GM12891 (cell line): ENCODE measurements around the gene DOCK10.
A peak's percentile ranks its signal among the peaks of the same experiment; 100 is the strongest.

Experiments used
- PAX5 ChIP-seq: IDR thresholded peaks from 2 replicates; pipeline ENCODE4 v1.6.1; 2011; ENCODE audit warnings: low read length, moderate library complexity, mild to moderate bottlenecking; ENCODE audit not compliant: insufficient read depth, severe bottlenecking
- POLR2A ChIP-seq: IDR thresholded peaks from 2 replicates; pipeline ENCODE4 v1.6.1; 2011; ENCODE audit warnings: low read depth, low read length, control low read depth
- POLR2AphosphoS5 ChIP-seq: IDR thresholded peaks from 2 replicates; pipeline ENCODE4 v1.6.1; 2011; ENCODE audit warnings: low read depth, low read length, control low read depth
- SPI1 ChIP-seq: IDR thresholded peaks from 2 replicates; pipeline ENCODE4 v1.6.1; 2011; ENCODE audit warnings: low read depth, low read length, control low read depth
- TAF1 ChIP-seq: IDR thresholded peaks from 2 replicates; pipeline ENCODE4 v1.6.1; 2011; ENCODE audit warnings: low read depth, low read length, control low read depth

DNA sequence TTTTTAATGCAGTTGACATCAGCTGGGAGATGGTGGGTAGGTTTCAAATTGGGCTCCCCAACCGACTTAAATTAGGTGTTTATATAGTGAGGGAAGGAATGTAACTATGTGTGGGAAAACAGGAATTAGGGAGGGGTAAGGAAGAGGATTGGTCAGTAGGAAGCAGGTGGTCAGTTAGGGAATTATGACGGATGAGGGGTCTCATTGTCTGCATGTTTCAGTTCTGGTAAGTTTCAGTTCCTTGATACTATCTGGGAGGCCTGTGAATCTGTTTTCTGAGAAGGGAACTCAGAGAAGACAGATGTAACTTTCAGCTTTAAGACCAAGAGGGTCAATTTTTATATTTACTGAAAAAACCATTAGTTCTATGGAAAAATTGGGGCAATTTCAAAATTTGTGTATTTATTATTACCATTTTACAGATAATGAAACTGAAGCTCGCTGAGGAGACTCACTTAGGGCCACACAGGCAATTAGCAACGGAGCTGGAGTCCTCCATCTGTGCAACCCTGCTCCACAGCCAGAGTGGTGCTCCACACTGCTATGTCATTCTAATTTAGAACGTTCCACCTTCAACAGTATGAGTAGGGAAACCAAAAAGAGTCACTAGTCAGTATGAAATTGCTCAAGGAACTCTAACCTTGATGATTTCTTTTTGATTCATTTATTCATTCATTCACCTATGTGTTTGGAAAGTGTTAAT lies 290.1 kb downstream of the DOCK10 start:
- TF ChIP-seq POLR2AphosphoS5 (no peak), TAF1 (no peak), POLR2A (no peak), PAX5 (no peak), SPI1 (peak; percentile 87)
